Stimulated activated CD8-positive, alpha-beta memory T cell treated with anti-CD3 and anti-CD28 coated beads, Interleukin-4, amount 100 ng/mL, for 1 hour (primary cell): ENCODE data around the gene ALDH1A1.
"Not testable (repeated sequence)": the region's sequence is repeated elsewhere in the genome, so short reads cannot be mapped to it uniquely, and the experiment has no call there.

Source experiments
- DNase-seq, 2 donors: peaks; one replicate each; pipeline ENCODE4 v3.0.0-alpha.2; 2020; ENCODE audit warnings: low read depth in 2 of 2, low spot score in 1 of 2

The ALDH1A1 gene

GRCh38 chr9:72943844-72944462 lies 8.9 kb downstream of the ALDH1A1 start:
- DNase-seq, result no peak

GRCh38 chr9:72942451-72942850 lies 10.4 kb downstream of the ALDH1A1 start:
- DNase-seq, result no peak

- DNase-seq, result not testable (repeated sequence)
Observed at GRCh38 chr9:72939581-72939980, 13.3 kb downstream of the ALDH1A1 start.

- no peak for DNase-seq
Observed at GRCh38 chr9:72937545-72937944, 15.3 kb downstream of the ALDH1A1 start.

GRCh38 chr9:72936679-72937078 lies 16.2 kb downstream of the ALDH1A1 start:
- no peak for DNase-seq

GRCh38 chr9:72936266-72936665 lies 16.6 kb downstream of the ALDH1A1 start:
- DNase-seq, result no peak

- no peak for DNase-seq
Observed at GRCh38 chr9:72935595-72935994, 17.3 kb downstream of the ALDH1A1 start.

- DNase-seq, result no peak
Observed at GRCh38 chr9:72933730-72934665, 18.9 kb downstream of the ALDH1A1 start.

GRCh38 chr9:72932619-72933018 lies 20.2 kb downstream of the ALDH1A1 start:
- no peak for DNase-seq

GRCh38 chr9:72931897-72932296 lies 21.0 kb downstream of the ALDH1A1 start:
- no peak for DNase-seq

- no peak for DNase-seq
Observed at GRCh38 chr9:72931437-72931836, 21.4 kb downstream of the ALDH1A1 start.

- DNase-seq, result no peak
Observed at GRCh38 chr9:72930828-72931227, 22.0 kb downstream of the ALDH1A1 start.

- DNase-seq, result no peak
Observed at GRCh38 chr9:72929542-72929941, 23.3 kb downstream of the ALDH1A1 start.

- DNase-seq, result no peak
Observed at GRCh38 chr9:72928042-72928507, 24.8 kb downstream of the ALDH1A1 start.

- DNase-seq, result no peak
Observed at GRCh38 chr9:72926506-72926905, 26.3 kb downstream of the ALDH1A1 start.

GRCh38 chr9:72925891-72926290 lies 27.0 kb downstream of the ALDH1A1 start:
- DNase-seq, result no peak

- no peak for DNase-seq
Observed at GRCh38 chr9:72925126-72925789, 27.6 kb downstream of the ALDH1A1 start.

GRCh38 chr9:72924154-72924790 lies 28.6 kb downstream of the ALDH1A1 start:
- no peak for DNase-seq

GRCh38 chr9:72923077-72923476 lies 29.8 kb downstream of the ALDH1A1 start:
- DNase-seq, result no peak

- DNase-seq, result no peak
Observed at GRCh38 chr9:72921888-72922654, 30.8 kb downstream of the ALDH1A1 start.
